Activated CD4-positive, alpha-beta T cell treated with anti-CD3 and anti-CD28 coated beads, Interleukin-2, amount 10 ng/mL, durations not matched to agents 24 days and 14 days (primary cell): Measurements from ENCODE around the gene LRRC7. TPM values are rescaled to one million over a fixed set of nuclear protein-coding genes. Genes with fewer than 3 reads are reported as not detected.
"Not testable (repeated sequence)": the region's sequence is repeated elsewhere in the genome, so short reads cannot be mapped to it uniquely, and the experiment has no call there.

Source experiments
- DNase-seq: peaks from one replicate; pipeline ENCODE4 v3.0.0; 2022
- H3K27ac Mint-ChIP-seq: one replicate; pipeline ENCODE4 v1.8.0; 2022; ENCODE audit warnings: mild to moderate bottlenecking, mixed read lengths
- H3K27me3 Mint-ChIP-seq: one replicate; pipeline ENCODE4 v1.8.0; 2022; ENCODE audit warnings: mixed read lengths
- H3K36me3 Mint-ChIP-seq: one replicate; pipeline ENCODE4 v1.8.0; 2022; ENCODE audit warnings: low read depth, mild to moderate bottlenecking, mixed read lengths
- H3K4me1 Mint-ChIP-seq: one replicate; pipeline ENCODE4 v1.8.0; 2021; ENCODE audit warnings: mixed read lengths
- H3K4me3 Mint-ChIP-seq: one replicate; pipeline ENCODE4 v1.8.0; 2022; ENCODE audit warnings: mild to moderate bottlenecking, moderate library complexity, mixed read lengths
- H3K9me3 Mint-ChIP-seq: one replicate; pipeline ENCODE4 v1.8.0; 2021; ENCODE audit warnings: mixed read lengths
- intact Hi-C: fragments of 100-400 bp; cut with micrococcal nuclease; formaldehyde crosslinking; loops from one replicate; pipeline ENCODE4 v1.15.1; 2023
- total RNA-seq: library from RNA; stranded (reverse); gene quantifications from 2 replicates; pipeline ENCODE4 v1.2.3, GENCODE V29; 2022

The LRRC7 gene
- total RNA-seq, 1 donor from 2014 or later, result 0.07 TPM

- Mint-ChIP-seq H3K27ac (no peak overlapping the region), H3K36me3 (no peaks in the 10 kb centered on the region), H3K4me3 (no peak overlapping the region), H3K4me1 (no peaks in the 10 kb centered on the region), H3K9me3 (no peaks in the 10 kb centered on the region), H3K27me3 (no peaks in the 10 kb centered on the region)
- intact Hi-C loops, result no loop called here
- no peak for DNase-seq
Observed at GRCh38 chr1:70024272-70024671, 456.6 kb downstream of the LRRC7 start.

DNA sequence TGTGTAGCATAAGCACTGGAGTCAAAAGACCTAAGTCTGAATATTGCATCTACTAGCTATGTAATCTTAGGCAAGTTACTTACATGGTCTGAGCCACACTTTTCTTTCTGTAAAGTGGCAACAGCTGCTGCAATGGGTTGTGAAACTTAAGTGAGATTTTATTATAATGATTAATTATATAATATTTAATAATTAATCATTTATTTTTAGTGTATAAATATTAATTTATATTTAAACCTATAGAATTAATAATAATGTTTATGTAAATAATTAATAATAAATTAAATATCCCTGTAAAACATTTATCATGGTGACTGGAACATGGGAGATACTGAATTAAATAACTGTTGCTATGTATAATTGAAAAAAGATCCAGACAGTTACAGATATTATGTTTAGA, 457.3 kb downstream of the LRRC7 start:
- intact Hi-C loops, result no loop called here
- Mint-ChIP-seq H3K27ac (no peak overlapping the region), H3K9me3 (no peaks in the 10 kb centered on the region), H3K4me3 (no peak overlapping the region), H3K27me3 (peaks cover 3% of the 10 kb centered on the region), H3K36me3 (no peaks in the 10 kb centered on the region), H3K4me1 (no peaks in the 10 kb centered on the region)
- no peak for DNase-seq

DNA sequence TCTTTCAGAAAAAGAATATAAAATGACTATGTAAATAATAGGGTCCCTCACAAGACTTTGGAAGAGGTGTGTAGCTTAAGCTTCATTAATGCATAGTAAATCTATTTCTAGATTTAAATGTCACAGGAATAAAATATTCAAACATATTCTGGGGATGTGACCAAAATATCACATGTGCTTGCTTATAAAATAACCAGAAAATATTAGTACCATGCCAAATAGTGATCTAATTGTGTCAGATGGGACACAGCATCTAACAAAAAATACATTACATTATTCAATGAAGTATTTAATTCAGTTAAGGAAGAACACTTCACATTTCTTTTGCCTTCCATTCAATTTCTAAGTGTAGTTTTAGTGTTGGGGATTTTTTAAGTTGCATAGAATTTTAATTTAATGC, 458.1 kb downstream of the LRRC7 start:
- intact Hi-C loops, result no loop called here
- DNase-seq, result no peak
- no peak overlapping the region for H3K4me3 Mint-ChIP-seq
- peaks cover 3% of the 10 kb centered on the region for H3K27me3 Mint-ChIP-seq
- no peaks in the 10 kb centered on the region for H3K4me1 Mint-ChIP-seq
- no peaks in the 10 kb centered on the region for H3K9me3 Mint-ChIP-seq
- H3K36me3 Mint-ChIP-seq, result no peaks in the 10 kb centered on the region
- H3K27ac Mint-ChIP-seq, result no peak overlapping the region

GRCh38 chr1:70033266-70033873, 465.6 kb downstream of the LRRC7 start:
- no peaks in the 10 kb centered on the region for H3K4me1 Mint-ChIP-seq
- H3K27me3 Mint-ChIP-seq, result peaks cover 3% of the 10 kb centered on the region
- no peaks in the 10 kb centered on the region for H3K9me3 Mint-ChIP-seq
- no peak for DNase-seq
- H3K36me3 Mint-ChIP-seq, result no peaks in the 10 kb centered on the region
- no peak overlapping the region for H3K27ac Mint-ChIP-seq
- H3K4me3 Mint-ChIP-seq, result no peak overlapping the region
- intact Hi-C loops, result no loop called here

GRCh38 chr1:70033936-70034335, 466.2 kb downstream of the LRRC7 start:
- Mint-ChIP-seq H3K27ac (no peak overlapping the region), H3K4me1 (no peaks in the 10 kb centered on the region), H3K36me3 (no peaks in the 10 kb centered on the region), H3K9me3 (no peaks in the 10 kb centered on the region), H3K27me3 (peaks cover 3% of the 10 kb centered on the region), H3K4me3 (no peak overlapping the region)
- intact Hi-C loops, result no loop called here
- DNase-seq, result no peak

DNA sequence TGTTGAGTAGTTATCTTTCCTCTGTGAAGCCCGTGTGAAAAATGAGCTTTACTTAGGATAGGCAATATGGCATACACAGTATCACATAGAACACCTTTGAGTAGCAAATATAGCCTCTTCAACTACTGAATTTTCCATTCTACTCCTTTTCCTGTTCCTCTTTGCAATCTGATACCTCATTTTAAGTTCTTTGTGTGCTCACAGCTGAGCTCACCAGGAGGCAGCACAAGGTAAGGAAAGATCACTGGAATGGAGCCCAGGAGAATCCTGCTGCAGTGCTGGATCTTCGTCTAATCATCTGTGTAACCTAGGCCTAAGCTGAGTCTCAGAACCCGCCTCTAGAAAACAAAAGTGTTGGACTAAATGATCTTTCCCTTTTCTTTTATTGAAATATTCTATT, 466.7 kb downstream of the LRRC7 start:
- Mint-ChIP-seq H3K27me3 (peaks cover 3% of the 10 kb centered on the region), H3K36me3 (no peaks in the 10 kb centered on the region), H3K4me1 (no peaks in the 10 kb centered on the region), H3K27ac (no peak overlapping the region), H3K4me3 (no peak overlapping the region), H3K9me3 (no peaks in the 10 kb centered on the region)
- DNase-seq, result no peak
- intact Hi-C loops, result no loop called here

GRCh38 chr1:70038025-70038424, 470.3 kb downstream of the LRRC7 start:
- intact Hi-C loops, result no loop called here
- no peaks in the 10 kb centered on the region for H3K9me3 Mint-ChIP-seq
- H3K4me3 Mint-ChIP-seq, result no peak overlapping the region
- no peak for DNase-seq
- H3K4me1 Mint-ChIP-seq, result no peaks in the 10 kb centered on the region
- no peak overlapping the region for H3K27ac Mint-ChIP-seq
- no peaks in the 10 kb centered on the region for H3K27me3 Mint-ChIP-seq
- H3K36me3 Mint-ChIP-seq, result no peaks in the 10 kb centered on the region

DNA sequence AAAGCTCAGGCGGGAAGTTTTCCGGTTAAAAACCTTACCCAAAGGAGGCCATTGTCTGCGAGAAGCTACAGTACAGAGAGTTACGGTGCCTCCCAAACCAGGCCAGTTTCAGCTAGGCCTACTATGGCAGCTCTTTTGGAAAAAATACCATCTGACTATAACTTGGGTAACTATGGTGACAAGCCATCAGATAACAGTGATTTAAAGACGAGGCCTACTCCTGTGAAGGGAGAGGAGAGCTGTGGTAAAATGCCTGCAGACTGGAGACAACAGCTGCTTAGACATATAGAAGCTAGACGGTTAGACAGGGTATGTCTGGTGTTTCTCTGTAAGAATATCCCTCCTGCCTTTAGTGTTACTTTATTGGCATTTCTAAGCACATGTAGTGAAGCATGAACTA, 471.8 kb downstream of the LRRC7 start:
- H3K27ac Mint-ChIP-seq, result no peak overlapping the region
- DNase-seq, result no peak

DNA sequence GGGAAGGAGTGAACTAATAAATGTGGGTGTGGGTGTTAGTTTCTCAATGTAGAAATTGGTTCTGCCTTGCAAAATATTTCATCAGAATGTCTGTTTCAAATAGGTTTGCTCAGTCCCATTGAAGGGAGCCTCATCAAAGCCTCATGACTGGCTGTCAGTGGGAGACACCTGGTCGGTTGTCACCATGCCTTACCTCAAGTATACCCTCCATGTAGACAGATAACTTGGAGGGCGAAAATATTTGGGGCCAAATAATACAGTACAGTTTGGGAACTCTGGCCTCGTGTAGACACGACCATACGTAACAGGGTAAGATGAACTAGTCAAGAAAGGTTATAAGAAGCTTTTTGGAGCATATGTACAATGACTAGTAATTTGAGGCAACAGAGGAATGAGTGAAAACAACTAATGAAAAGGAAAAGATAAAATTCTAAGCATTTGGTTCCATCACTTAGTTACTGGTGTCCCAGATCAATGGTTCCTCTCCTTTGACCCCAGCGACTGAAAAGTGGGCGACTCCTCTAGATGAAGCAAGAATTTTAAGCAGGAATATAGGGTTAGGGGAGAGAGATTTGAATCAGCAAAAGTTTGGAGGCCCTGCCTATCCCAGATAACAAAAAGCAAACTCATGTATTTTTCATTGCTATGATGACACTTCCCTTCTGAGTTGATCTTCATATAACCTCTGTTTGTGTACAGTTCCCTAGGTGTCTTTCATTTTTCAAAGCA, 473.8 kb downstream of the LRRC7 start:
- no peaks in the 10 kb centered on the region for H3K27me3 Mint-ChIP-seq
- H3K27ac Mint-ChIP-seq, result no peak overlapping the region
- H3K9me3 Mint-ChIP-seq, result no peaks in the 10 kb centered on the region
- H3K36me3 Mint-ChIP-seq, result no peaks in the 10 kb centered on the region
- no peak for DNase-seq
- no peak overlapping the region for H3K4me3 Mint-ChIP-seq
- intact Hi-C loops, result no loop called here
- H3K4me1 Mint-ChIP-seq, result no peaks in the 10 kb centered on the region

More for the DNA sequence above, 471.8 kb downstream of the LRRC7 start:
- Mint-ChIP-seq H3K4me3 (no peak overlapping the region), H3K36me3 (no peaks in the 10 kb centered on the region), H3K9me3 (no peaks in the 10 kb centered on the region), H3K4me1 (no peaks in the 10 kb centered on the region), H3K27me3 (no peaks in the 10 kb centered on the region)
- intact Hi-C loops, result no loop called here

DNA sequence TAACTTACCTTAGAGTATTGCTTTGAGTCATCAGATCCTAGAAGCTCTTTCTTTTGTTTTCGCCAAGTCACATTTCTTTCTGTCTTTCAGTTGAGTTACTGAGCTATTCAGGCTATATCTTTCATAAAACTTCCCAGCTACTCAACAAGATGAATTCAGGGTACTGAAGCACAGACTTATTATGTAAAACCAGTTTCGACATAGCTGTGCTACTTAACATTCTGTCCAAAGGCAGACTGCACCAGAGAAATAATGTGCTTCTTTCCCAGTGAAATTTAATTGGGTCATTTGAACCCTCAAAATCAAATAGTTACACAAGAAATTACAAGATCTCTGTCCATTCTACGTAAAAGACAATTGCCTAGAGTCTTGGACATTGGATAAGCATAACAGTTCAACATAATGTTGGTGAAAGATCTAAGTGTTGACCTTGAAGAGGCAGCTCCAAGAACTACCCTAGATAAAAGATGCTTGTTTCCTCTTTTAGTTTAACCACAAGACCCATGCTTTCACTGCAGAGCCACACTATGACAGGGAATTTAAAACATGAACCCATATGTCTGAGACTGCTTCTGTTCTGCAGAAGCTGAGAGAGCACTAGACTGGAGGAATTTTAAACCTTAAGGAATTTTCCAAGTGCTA, 474.5 kb downstream of the LRRC7 start:
- H3K36me3 Mint-ChIP-seq, result no peaks in the 10 kb centered on the region
- H3K27ac Mint-ChIP-seq, result no peak overlapping the region
- no peaks in the 10 kb centered on the region for H3K9me3 Mint-ChIP-seq
- no peak for DNase-seq
- intact Hi-C loops, result no loop called here
- H3K27me3 Mint-ChIP-seq, result no peaks in the 10 kb centered on the region
- no peaks in the 10 kb centered on the region for H3K4me1 Mint-ChIP-seq
- no peak overlapping the region for H3K4me3 Mint-ChIP-seq

- no peak for DNase-seq
- H3K27me3 Mint-ChIP-seq, result no peaks in the 10 kb centered on the region
- H3K9me3 Mint-ChIP-seq, result no peaks in the 10 kb centered on the region
- H3K36me3 Mint-ChIP-seq, result no peaks in the 10 kb centered on the region
- no peak overlapping the region for H3K4me3 Mint-ChIP-seq
- intact Hi-C loops, result no loop called here
- no peak overlapping the region for H3K27ac Mint-ChIP-seq
- no peaks in the 10 kb centered on the region for H3K4me1 Mint-ChIP-seq
Observed at GRCh38 chr1:70043804-70044203, 476.1 kb downstream of the LRRC7 start.

- H3K27me3 Mint-ChIP-seq, result no peaks in the 10 kb centered on the region
- no peak overlapping the region for H3K4me3 Mint-ChIP-seq
- H3K4me1 Mint-ChIP-seq, result no peaks in the 10 kb centered on the region
- no peaks in the 10 kb centered on the region for H3K9me3 Mint-ChIP-seq
- H3K27ac Mint-ChIP-seq, result no peak overlapping the region
- no peaks in the 10 kb centered on the region for H3K36me3 Mint-ChIP-seq
- DNase-seq, result no peak
- intact Hi-C loops, result no loop called here
Observed at GRCh38 chr1:70044832-70045231, 477.1 kb downstream of the LRRC7 start.

DNA sequence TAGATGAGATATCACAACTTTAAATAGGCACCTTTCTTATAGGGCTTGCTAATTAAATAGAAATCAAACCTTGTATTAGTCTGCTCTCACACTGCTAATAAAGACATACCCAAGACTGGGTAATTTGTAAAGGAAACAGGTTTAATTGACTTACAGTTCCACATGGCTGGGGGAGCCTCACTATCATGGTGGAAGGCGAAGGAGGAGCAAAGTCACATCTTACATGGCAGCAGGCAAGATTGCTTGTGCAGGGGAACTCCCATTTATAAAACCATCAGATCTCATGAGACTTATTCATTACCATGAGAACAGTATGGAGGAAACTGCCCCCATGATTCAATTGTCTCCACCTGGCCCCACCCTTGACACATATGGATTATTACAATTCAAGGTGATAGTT, 477.9 kb downstream of the LRRC7 start:
- DNase-seq, H3K27me3 Mint-ChIP-seq, H3K27ac Mint-ChIP-seq, H3K4me3 Mint-ChIP-seq, H3K36me3 Mint-ChIP-seq, H3K4me1 Mint-ChIP-seq, H3K9me3 Mint-ChIP-seq, intact Hi-C loops: not testable (repeated sequence)

- Mint-ChIP-seq H3K4me1 (no peaks in the 10 kb centered on the region), H3K4me3 (no peak overlapping the region), H3K9me3 (no peaks in the 10 kb centered on the region), H3K36me3 (no peaks in the 10 kb centered on the region), H3K27me3 (no peaks in the 10 kb centered on the region), H3K27ac (no peak overlapping the region)
- intact Hi-C loops, result no loop called here
- no peak for DNase-seq
Observed at GRCh38 chr1:70048336-70049094, 480.8 kb downstream of the LRRC7 start.
